Skeletal muscle tissue (tissue), 4 donors: ENCODE data around the gene IQSEC3. TPM values are rescaled to one million over a fixed set of nuclear protein-coding genes. Genes with fewer than 3 reads are reported as not detected.

Experiments used
- H3K27ac ChIP-seq: one replicate; pipeline ENCODE4 v1.7.0; 2013; ENCODE audit warnings: mild to moderate bottlenecking, low read depth, low read length, inconsistent platforms
- H3K27me3 ChIP-seq, 3 donors: one replicate each; pipeline ENCODE4 v1.7.0; 2013; ENCODE audit warnings: low read length in 3 of 3; ENCODE audit not compliant: control insufficient read depth in 3 of 3, insufficient read depth in 3 of 3
- H3K36me3 ChIP-seq, 3 donors: one replicate each; pipeline ENCODE4 v1.7.0; 2013; ENCODE audit warnings: low read length in 3 of 3; ENCODE audit not compliant: control insufficient read depth in 3 of 3, insufficient read depth in 3 of 3
- H3K4me1 ChIP-seq, 3 donors: one replicate each; pipeline ENCODE4 v1.7.0; 2013; ENCODE audit warnings: low read length in 3 of 3, mild to moderate bottlenecking in 3 of 3; ENCODE audit not compliant: control insufficient read depth in 3 of 3, insufficient read depth in 3 of 3
- H3K4me3 ChIP-seq, 3 donors: one replicate each; pipeline ENCODE4 v1.7.0; 2013; ENCODE audit warnings: low read length in 3 of 3
- H3K9ac ChIP-seq, 3 donors: one replicate each; pipeline ENCODE4 v1.7.0; 2013; ENCODE audit warnings: low read length in 3 of 3, mild to moderate bottlenecking in 3 of 3, moderate library complexity in 2 of 3, low read depth in 1 of 3
- H3K9me3 ChIP-seq, 3 donors: one replicate each; pipeline ENCODE4 v1.7.0; 2013; ENCODE audit warnings: low read length in 3 of 3; ENCODE audit not compliant: control insufficient read depth in 3 of 3
- total RNA-seq: library from RNA; depleted of rRNA; stranded (reverse); fragments of >200 nt; gene quantifications from one replicate; pipeline ENCODE4 v1.2.3, GENCODE V29; 2014
- donor health status: Osteomylitis.

IQSEC3 gene
- total RNA-seq, 1 donor from 2014 or later = 1.0 TPM

DNA sequence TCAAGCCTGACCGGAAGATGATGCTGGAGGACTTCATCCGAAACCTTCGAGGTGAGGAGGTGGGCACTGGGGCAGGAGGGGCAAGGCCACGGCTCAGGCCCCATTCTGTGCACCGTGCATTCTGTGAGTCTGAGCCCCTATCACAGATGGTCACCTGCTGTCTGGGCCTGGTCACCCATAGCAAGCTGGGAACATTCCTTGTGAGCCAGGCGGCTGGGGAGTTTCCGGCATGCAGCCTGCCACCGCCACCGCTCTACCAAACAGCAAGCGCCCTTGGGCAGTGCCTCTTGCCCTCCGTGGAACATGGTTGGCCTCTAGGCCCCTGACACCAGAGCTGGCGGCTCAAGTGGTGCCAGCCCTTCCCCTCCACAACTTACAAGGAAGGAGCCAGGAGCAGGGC, 91.1 kb downstream of the IQSEC3 start:
- Histone ChIP-seq H3K36me3 (no peaks in the 10 kb centered on the region), H3K9me3 (no peaks in the 10 kb centered on the region), H3K4me1 (no peaks in the 10 kb centered on the region), H3K27ac (no peak overlapping the region), H3K27me3 (peaks cover 0 to 18% (median 12%) of the 10 kb centered on the region in 3 donors), H3K4me3 (no peak overlapping the region), H3K9ac (no peak overlapping the region)

GRCh38 chr12:159156-159782, 92.7 kb downstream of the IQSEC3 start:
- no peaks in the 10 kb centered on the region for H3K36me3 ChIP-seq
- no peak overlapping the region for H3K9ac ChIP-seq
- H3K27me3 ChIP-seq = peaks cover 3 to 25% (median 19%) of the 10 kb centered on the region in 3 donors
- no peaks in the 10 kb centered on the region for H3K9me3 ChIP-seq
- no peak overlapping the region for H3K27ac ChIP-seq
- H3K4me3 ChIP-seq = no peak overlapping the region
- no peaks in the 10 kb centered on the region for H3K4me1 ChIP-seq

DNA sequence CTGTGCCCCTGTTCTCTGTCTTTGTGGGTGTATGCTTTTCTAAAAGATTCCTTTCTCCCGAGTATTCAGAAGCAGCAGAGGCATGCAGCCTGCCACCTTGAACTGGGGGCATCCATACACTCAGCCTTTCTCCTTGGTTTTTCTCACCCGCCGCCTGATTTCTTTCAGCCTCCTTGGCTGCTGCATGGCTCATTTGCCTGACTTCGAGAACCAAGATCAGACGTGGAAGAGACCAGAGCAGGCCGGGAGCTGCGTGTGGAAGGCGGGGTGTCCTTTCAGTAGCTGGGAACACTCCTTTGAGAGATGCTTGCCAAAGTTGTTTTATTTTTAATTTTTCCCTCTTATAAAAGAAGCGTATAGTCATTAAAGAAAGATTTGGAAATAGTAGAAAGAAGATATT, 94.3 kb downstream of the IQSEC3 start:
- Histone ChIP-seq H3K27ac (no peak overlapping the region), H3K4me3 (no peak overlapping the region), H3K9me3 (no peaks in the 10 kb centered on the region), H3K27me3 (peaks cover 5 to 28% (median 20%) of the 10 kb centered on the region in 3 donors), H3K9ac (no peak overlapping the region), H3K36me3 (no peaks in the 10 kb centered on the region), H3K4me1 (no peaks in the 10 kb centered on the region)

DNA sequence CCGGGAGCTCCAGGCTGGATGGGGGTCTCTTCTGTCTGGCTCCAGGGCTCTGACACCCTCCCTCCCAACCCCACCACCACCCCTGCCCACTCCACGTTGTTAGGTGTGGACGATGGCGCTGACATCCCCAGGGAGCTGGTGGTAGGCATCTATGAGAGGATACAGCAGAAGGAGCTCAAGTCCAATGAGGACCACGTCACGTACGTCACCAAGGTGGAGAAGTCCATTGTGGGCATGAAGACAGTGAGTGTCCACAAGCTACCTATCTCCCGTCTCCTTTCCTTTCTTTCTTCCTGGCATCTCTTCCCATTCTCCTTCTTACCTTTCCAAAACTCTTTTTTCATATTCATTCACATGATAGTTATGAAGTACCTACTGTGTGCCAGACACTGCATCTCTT, 95.3 kb downstream of the IQSEC3 start:
- no peaks in the 10 kb centered on the region for H3K36me3 ChIP-seq
- H3K27ac ChIP-seq = no peak overlapping the region
- H3K27me3 ChIP-seq = peaks cover 5 to 25% (median 19%) of the 10 kb centered on the region in 3 donors
- no peak overlapping the region for H3K9ac ChIP-seq
- H3K4me1 ChIP-seq = no peaks in the 10 kb centered on the region
- no peak overlapping the region for H3K4me3 ChIP-seq
- no peaks in the 10 kb centered on the region for H3K9me3 ChIP-seq

GRCh38 chr12:162467-163307, 96.1 kb downstream of the IQSEC3 start:
- H3K27ac ChIP-seq = no peak overlapping the region
- H3K9me3 ChIP-seq = no peaks in the 10 kb centered on the region
- H3K36me3 ChIP-seq = no peaks in the 10 kb centered on the region
- H3K9ac ChIP-seq = no peak overlapping the region
- peaks cover 0 to 3% (median 0%) of the 10 kb centered on the region in 3 donors for H3K4me1 ChIP-seq
- peaks cover 5 to 25% (median 19%) of the 10 kb centered on the region in 3 donors for H3K27me3 ChIP-seq
- no peak overlapping the region for H3K4me3 ChIP-seq

DNA sequence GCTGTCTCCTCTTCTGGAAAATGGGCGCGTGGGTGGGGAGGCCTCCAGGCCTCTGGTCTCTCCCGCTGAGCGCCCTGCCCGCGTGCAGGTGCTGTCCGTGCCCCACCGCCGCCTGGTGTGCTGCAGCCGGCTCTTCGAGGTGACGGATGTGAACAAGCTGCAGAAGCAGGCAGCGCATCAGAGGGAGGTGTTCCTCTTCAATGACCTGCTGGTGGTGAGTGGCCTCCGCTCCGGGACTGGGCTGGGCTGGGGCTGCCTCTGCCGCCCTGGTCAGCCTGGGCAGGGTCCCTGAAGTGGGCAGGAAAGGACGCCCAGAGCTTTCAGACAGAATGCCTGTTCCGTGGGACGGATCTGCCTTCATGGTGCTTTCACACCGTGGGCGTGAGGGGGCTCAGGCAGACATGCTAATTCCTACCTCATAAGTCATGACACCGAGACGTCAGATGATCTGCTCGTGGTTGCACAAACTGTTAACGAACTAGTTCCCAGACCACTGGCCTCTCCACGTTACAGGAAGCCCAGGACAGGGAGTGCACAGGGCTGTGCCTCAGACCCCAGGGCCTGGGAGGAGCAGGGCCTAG, 96.9 kb downstream of the IQSEC3 start:
- Histone ChIP-seq H3K9me3 (no peaks in the 10 kb centered on the region), H3K9ac (no peak overlapping the region), H3K27ac (no peak overlapping the region), H3K36me3 (no peaks in the 10 kb centered on the region), H3K4me1 (peaks cover 0 to 3% (median 0%) of the 10 kb centered on the region in 3 donors), H3K4me3 (no peak overlapping the region), H3K27me3 (peaks cover 5 to 25% (median 19%) of the 10 kb centered on the region in 3 donors)

GRCh38 chr12:164207-164606, 97.6 kb downstream of the IQSEC3 start:
- no peak overlapping the region for H3K4me3 ChIP-seq
- H3K27ac ChIP-seq = no peak overlapping the region
- H3K9me3 ChIP-seq = no peaks in the 10 kb centered on the region
- H3K4me1 ChIP-seq = peaks cover 0 to 3% (median under 1%) of the 10 kb centered on the region in 3 donors
- no peaks in the 10 kb centered on the region for H3K36me3 ChIP-seq
- H3K9ac ChIP-seq = no peak overlapping the region
- H3K27me3 ChIP-seq = peaks cover 8 to 25% (median 19%) of the 10 kb centered on the region in 3 donors

- Histone ChIP-seq H3K27me3 (peaks cover 10 to 25% (median 19%) of the 10 kb centered on the region in 3 donors), H3K4me1 (peaks cover 0 to 3% (median 3%) of the 10 kb centered on the region in 3 donors), H3K9me3 (no peaks in the 10 kb centered on the region), H3K9ac (no peak overlapping the region), H3K4me3 (no peak overlapping the region), H3K27ac (no peak overlapping the region), H3K36me3 (no peaks in the 10 kb centered on the region)
Observed at GRCh38 chr12:165862-166368, 99.3 kb downstream of the IQSEC3 start.

- H3K9ac ChIP-seq = no peak overlapping the region
- no peaks in the 10 kb centered on the region for H3K36me3 ChIP-seq
- no peaks in the 10 kb centered on the region for H3K9me3 ChIP-seq
- no peak overlapping the region for H3K4me3 ChIP-seq
- H3K27me3 ChIP-seq = peaks cover 11 to 25% (median 19%) of the 10 kb centered on the region in 3 donors
- no peak overlapping the region for H3K27ac ChIP-seq
- H3K4me1 ChIP-seq = peaks cover 0 to 3% (median 3%) of the 10 kb centered on the region in 3 donors
Observed at GRCh38 chr12:166425-167075, 100.0 kb downstream of the IQSEC3 start.
